ENCODE results near the gene SHROOM3. TPM values are rescaled to one million over a fixed set of nuclear protein-coding genes. Genes with fewer than 3 reads are reported as not detected.

Gene SHROOM3
- total RNA-seq, 2 experiments from 2014 or later, result not detected

GRCh38 chr4:76663824-76664223 lies 228.8 kb downstream of the SHROOM3 start:
- POLR2A ChIA-PET, result interaction anchor here (0.6 kb wide), 1 partner anchor 1319 kb away, joined by 3 read pairs; no protein-coding TSS in a partner anchor
- Histone ChIP-seq H3K27me3 (ENCODE audit: control insufficient read depth in 1 of 2, insufficient read depth in 2 of 2, low read length in 2 of 2) (peaks cover 0 to 3% of the 10 kb centered on the region in 2 experiments), H3K9me3 (ENCODE audit: control insufficient read depth in 1 of 2, insufficient read depth in 1 of 2, low read length in 2 of 2) (no peaks in the 10 kb centered on the region), H3K4me1 (ENCODE audit: insufficient read depth, low read length) (no peaks in the 10 kb centered on the region), H3K4me3 (ENCODE audit: low read length) (no peak overlapping the region), H3K27ac (ENCODE audit: low read depth in 1 of 2, low read length in 2 of 2) (no peak overlapping the region), H3K36me3 (ENCODE audit: insufficient read depth, low read length) (no peaks in the 10 kb centered on the region)
- intact Hi-C loops (cut with DNase I, micrococcal nuclease), result no loop called here
- peaks cover 8% of the 10 kb centered on the region for H3K27me3 Mint-ChIP-seq
- CTCF ChIA-PET, result no interaction called here
- TF ChIP-seq, protein P1, sequence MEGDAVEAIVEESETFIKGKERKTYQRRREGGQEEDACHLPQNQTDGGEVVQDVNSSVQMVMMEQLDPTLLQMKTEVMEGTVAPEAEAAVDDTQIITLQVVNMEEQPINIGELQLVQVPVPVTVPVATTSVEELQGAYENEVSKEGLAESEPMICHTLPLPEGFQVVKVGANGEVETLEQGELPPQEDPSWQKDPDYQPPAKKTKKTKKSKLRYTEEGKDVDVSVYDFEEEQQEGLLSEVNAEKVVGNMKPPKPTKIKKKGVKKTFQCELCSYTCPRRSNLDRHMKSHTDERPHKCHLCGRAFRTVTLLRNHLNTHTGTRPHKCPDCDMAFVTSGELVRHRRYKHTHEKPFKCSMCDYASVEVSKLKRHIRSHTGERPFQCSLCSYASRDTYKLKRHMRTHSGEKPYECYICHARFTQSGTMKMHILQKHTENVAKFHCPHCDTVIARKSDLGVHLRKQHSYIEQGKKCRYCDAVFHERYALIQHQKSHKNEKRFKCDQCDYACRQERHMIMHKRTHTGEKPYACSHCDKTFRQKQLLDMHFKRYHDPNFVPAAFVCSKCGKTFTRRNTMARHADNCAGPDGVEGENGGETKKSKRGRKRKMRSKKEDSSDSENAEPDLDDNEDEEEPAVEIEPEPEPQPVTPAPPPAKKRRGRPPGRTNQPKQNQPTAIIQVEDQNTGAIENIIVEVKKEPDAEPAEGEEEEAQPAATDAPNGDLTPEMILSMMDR (IDR thresholded peaks at IDR 0.05), result no peak
- H3K4me3 Mint-ChIP-seq, result no peak overlapping the region
- DNase-seq (no peak), ATAC-seq (ENCODE audit: poor library complexity) (no peak)
- H3K27ac Mint-ChIP-seq, result no peak overlapping the region
- H3K9me3 Mint-ChIP-seq, result no peaks in the 10 kb centered on the region
- no peaks in the 10 kb centered on the region for H3K4me1 Mint-ChIP-seq (ENCODE audit: low read depth)
- no peaks in the 10 kb centered on the region for H3K36me3 Mint-ChIP-seq (ENCODE audit: low read depth)

GRCh38 chr4:76665153-76665552 lies 230.1 kb downstream of the SHROOM3 start:
- ATAC-seq (ENCODE audit: poor library complexity) (no peak), DNase-seq (no peak)
- no peak overlapping the region for H3K27ac ChIP-seq (ENCODE audit: low read depth in 1 of 2, low read length in 2 of 2)
- H3K4me3 Mint-ChIP-seq, result no peak overlapping the region
- no peaks in the 10 kb centered on the region for H3K9me3 Mint-ChIP-seq
- POLR2A ChIA-PET, result no interaction called here
- H3K4me3 ChIP-seq (ENCODE audit: low read length), result no peak overlapping the region
- H3K36me3 ChIP-seq (ENCODE audit: insufficient read depth, low read length), result no peaks in the 10 kb centered on the region
- H3K4me1 Mint-ChIP-seq (ENCODE audit: low read depth), result no peaks in the 10 kb centered on the region
- TF ChIP-seq, protein P1 (IDR thresholded peaks at IDR 0.05), result no peak
- H3K27ac Mint-ChIP-seq, result no peak overlapping the region
- CTCF ChIA-PET, result no interaction called here
- H3K9me3 ChIP-seq (ENCODE audit: control insufficient read depth in 1 of 2, insufficient read depth in 1 of 2, low read length in 2 of 2), result no peaks in the 10 kb centered on the region
- peaks cover 0 to 3% of the 10 kb centered on the region in 2 experiments for H3K27me3 ChIP-seq (ENCODE audit: control insufficient read depth in 1 of 2, insufficient read depth in 2 of 2, low read length in 2 of 2)
- peaks cover 5% of the 10 kb centered on the region for H3K27me3 Mint-ChIP-seq
- H3K4me1 ChIP-seq (ENCODE audit: insufficient read depth, low read length), result no peaks in the 10 kb centered on the region
- no peaks in the 10 kb centered on the region for H3K36me3 Mint-ChIP-seq (ENCODE audit: low read depth)
- intact Hi-C loops (cut with DNase I, micrococcal nuclease), result no loop called here

- no peaks in the 10 kb centered on the region for H3K9me3 Mint-ChIP-seq
- Histone ChIP-seq H3K27ac (ENCODE audit: low read depth in 1 of 2, low read length in 2 of 2) (no peak overlapping the region), H3K27me3 (ENCODE audit: control insufficient read depth in 1 of 2, insufficient read depth in 2 of 2, low read length in 2 of 2) (peaks cover 0 to 3% of the 10 kb centered on the region in 2 experiments), H3K9me3 (ENCODE audit: control insufficient read depth in 1 of 2, insufficient read depth in 1 of 2, low read length in 2 of 2) (no peaks in the 10 kb centered on the region), H3K4me3 (ENCODE audit: low read length) (no peak overlapping the region), H3K36me3 (ENCODE audit: insufficient read depth, low read length) (no peaks in the 10 kb centered on the region), H3K4me1 (ENCODE audit: insufficient read depth, low read length) (no peaks in the 10 kb centered on the region)
- intact Hi-C loops (cut with DNase I, micrococcal nuclease), result no loop called here
- TF ChIP-seq, protein P1 (IDR thresholded peaks at IDR 0.05), result no peak
- H3K27ac Mint-ChIP-seq, result no peak overlapping the region
- ChIA-PET CTCF (no interaction called here), POLR2A (no interaction called here)
- ATAC-seq (ENCODE audit: poor library complexity) (no peak), DNase-seq (no peak)
- H3K27me3 Mint-ChIP-seq, result peaks cover 4% of the 10 kb centered on the region
- no peaks in the 10 kb centered on the region for H3K36me3 Mint-ChIP-seq (ENCODE audit: low read depth)
- no peaks in the 10 kb centered on the region for H3K4me1 Mint-ChIP-seq (ENCODE audit: low read depth)
- H3K4me3 Mint-ChIP-seq, result no peak overlapping the region
Measured at GRCh38 chr4:76665721-76666120, 230.7 kb downstream of the SHROOM3 start.
